Psoas muscle (tissue), 8 donors: ENCODE results near the gene CRACDL. TPM values are rescaled to one million over a fixed set of nuclear protein-coding genes. Genes with fewer than 3 reads are reported as not detected.

Experiments used
- ATAC-seq, 4 donors: fragments of 200-7000 bp; cut with Tn5 transposase; one replicate each; pipeline ENCODE4 v1.9.1; 2020; ENCODE audit warnings: moderate library complexity in 3 of 4, mild to moderate bottlenecking in 2 of 4
- DNase-seq, 2 donors: peaks; one replicate each; pipeline ENCODE4 v3.0.0-alpha.2; 2020
- H3K27ac ChIP-seq: fragments of 200-600 bp; one replicate; pipeline ENCODE4 v1.8.0; 2022
- H3K27me3 ChIP-seq, 3 donors: fragments of 200-600 bp in 1 of 3; one replicate each; pipeline versions ENCODE4 v1.6.1 to v1.8.0; 2013 to 2022; ENCODE audit warnings: low read length in 2 of 3, mild to moderate bottlenecking in 2 of 3, moderate library complexity in 1 of 3; ENCODE audit not compliant: insufficient read depth in 3 of 3
- H3K36me3 ChIP-seq, 2 donors: fragments of 200-600 bp in 1 of 2; one replicate each; pipeline versions ENCODE4 v1.6.1 to v1.8.0; 2013 to 2022; ENCODE audit warnings: low read depth in 1 of 2, mild to moderate bottlenecking in 1 of 2, moderate library complexity in 1 of 2; ENCODE audit not compliant: insufficient read depth in 1 of 2
- H3K4me1 ChIP-seq: fragments of 200-600 bp; one replicate; pipeline ENCODE4 v1.8.0; 2022
- H3K4me3 ChIP-seq: fragments of 200-600 bp; one replicate; pipeline ENCODE4 v1.8.0; 2022; ENCODE audit warnings: mild to moderate bottlenecking
- H3K9me3 ChIP-seq: fragments of 200-600 bp; one replicate; pipeline ENCODE4 v1.8.0; 2022
- WGBS, 3 donors: extraction: QIAGEN DNeasy Blood & Tissue Kit; methylation state at CpG; one replicate each; pipeline versions ENCODE4 v1.1.6 to v1.1.7; 2013; 5-methylcytosine and 5-hydroxymethylcytosine counted together
- intact Hi-C, 2 donors: fragments of 100-400 bp; cut with DNase I; formaldehyde crosslinking; loops; one replicate each; pipeline versions ENCODE4 v1.11.0 to v1.14.2; 2022
- polyA plus RNA-seq, 3 donors: library from polyadenylated mRNA; stranded (reverse); fragments of 200-250 nt; gene quantifications; one replicate each; pipeline ENCODE4 v1.2.3, GENCODE V29; 2013
- total RNA-seq, 4 donors: library from RNA; stranded (reverse); fragmentation: NEBNext Ultra II Directional in 2 of 4; extraction: Animal tissue kit (Norgen Biotek cat#: 25700) in 2 of 4; gene quantifications; one replicate each; pipeline versions ENCODE4 v1.2.1 to v1.2.4, GENCODE V29; 2021 to 2023
- TF ChIP-seq, protein P1 (sequence below): fragments of 200-600 bp; IDR thresholded peaks from one replicate; pipeline ENCODE4 v1.8.0; 2022; ENCODE audit warnings: antibody characterized with exemption
- donor health status: healthy with polysubstance abuse.
- donor health status: DM: no; HTN: no; CAD: no; lungs with moderate emphysema.
- donor health status: Bipolar disorder and iron deficiency.
- donor health status: healthy.
- donor health status: DM: yes; HTN: yes; CAD: no.
- donor health status: DM: no; HTN: no; CAD: no.
- donor health status: DM: no; HTN: no; CAD: no.
- donor health status: DM: yes; HTN: yes; CAD: no.

Gene CRACDL
- total and polyA plus RNA-seq, 7 donors = 0.97 to 3.1 (median 2.3) TPM

GRCh38 chr2:98768384-98769113 is 167.5 kb downstream of the CRACDL start:
- WGBS, 3 donors = 46 to 49% (median 47%) methylated on average over 7 of the region's 7 CpGs
- TF ChIP-seq, protein P1, sequence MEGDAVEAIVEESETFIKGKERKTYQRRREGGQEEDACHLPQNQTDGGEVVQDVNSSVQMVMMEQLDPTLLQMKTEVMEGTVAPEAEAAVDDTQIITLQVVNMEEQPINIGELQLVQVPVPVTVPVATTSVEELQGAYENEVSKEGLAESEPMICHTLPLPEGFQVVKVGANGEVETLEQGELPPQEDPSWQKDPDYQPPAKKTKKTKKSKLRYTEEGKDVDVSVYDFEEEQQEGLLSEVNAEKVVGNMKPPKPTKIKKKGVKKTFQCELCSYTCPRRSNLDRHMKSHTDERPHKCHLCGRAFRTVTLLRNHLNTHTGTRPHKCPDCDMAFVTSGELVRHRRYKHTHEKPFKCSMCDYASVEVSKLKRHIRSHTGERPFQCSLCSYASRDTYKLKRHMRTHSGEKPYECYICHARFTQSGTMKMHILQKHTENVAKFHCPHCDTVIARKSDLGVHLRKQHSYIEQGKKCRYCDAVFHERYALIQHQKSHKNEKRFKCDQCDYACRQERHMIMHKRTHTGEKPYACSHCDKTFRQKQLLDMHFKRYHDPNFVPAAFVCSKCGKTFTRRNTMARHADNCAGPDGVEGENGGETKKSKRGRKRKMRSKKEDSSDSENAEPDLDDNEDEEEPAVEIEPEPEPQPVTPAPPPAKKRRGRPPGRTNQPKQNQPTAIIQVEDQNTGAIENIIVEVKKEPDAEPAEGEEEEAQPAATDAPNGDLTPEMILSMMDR = no peak
- Histone ChIP-seq H3K36me3 (no peaks in the 10 kb centered on the region), H3K4me1 (no peaks in the 10 kb centered on the region), H3K9me3 (no peaks in the 10 kb centered on the region), H3K4me3 (no peak overlapping the region), H3K27ac (no peak overlapping the region), H3K27me3 (peaks cover 0 to 6% (median 0%) of the 10 kb centered on the region in 3 donors)
- DNase-seq = no peak
- intact Hi-C loops = no loop called here
- no peak for ATAC-seq

GRCh38 chr2:98764499-98764898 is 171.5 kb downstream of the CRACDL start:
- Histone ChIP-seq H3K27ac (no peak overlapping the region), H3K4me3 (no peak overlapping the region)

GRCh38 chr2:98763209-98763951 is 172.6 kb downstream of the CRACDL start:
- H3K27ac ChIP-seq = no peak overlapping the region
- H3K36me3 ChIP-seq = no peaks in the 10 kb centered on the region
- ATAC-seq = no peak
- no peaks in the 10 kb centered on the region for H3K9me3 ChIP-seq
- intact Hi-C loops = no loop called here
- TF ChIP-seq, protein P1 = no peak
- no peak overlapping the region for H3K4me3 ChIP-seq
- no peak for DNase-seq
- peaks cover 0 to 6% (median 0%) of the 10 kb centered on the region in 3 donors for H3K27me3 ChIP-seq
- no peaks in the 10 kb centered on the region for H3K4me1 ChIP-seq
- WGBS, 3 donors = 74 to 81% (median 74%) methylated on average over 6 of the region's 6 CpGs

More at GRCh38 chr2:98764499-98764898, 171.5 kb downstream of the CRACDL start:
- H3K4me1 ChIP-seq = no peaks in the 10 kb centered on the region
- ATAC-seq (no peak), DNase-seq (no peak)
- no peaks in the 10 kb centered on the region for H3K9me3 ChIP-seq
- H3K36me3 ChIP-seq = no peaks in the 10 kb centered on the region
- TF ChIP-seq, protein P1 = no peak
- intact Hi-C loops = no loop called here
- H3K27me3 ChIP-seq = peaks cover 0 to 6% (median 0%) of the 10 kb centered on the region in 3 donors
- 56 to 66% (median 57%) methylated on average over 4 of the region's 4 CpGs for WGBS, 3 donors

DNA sequence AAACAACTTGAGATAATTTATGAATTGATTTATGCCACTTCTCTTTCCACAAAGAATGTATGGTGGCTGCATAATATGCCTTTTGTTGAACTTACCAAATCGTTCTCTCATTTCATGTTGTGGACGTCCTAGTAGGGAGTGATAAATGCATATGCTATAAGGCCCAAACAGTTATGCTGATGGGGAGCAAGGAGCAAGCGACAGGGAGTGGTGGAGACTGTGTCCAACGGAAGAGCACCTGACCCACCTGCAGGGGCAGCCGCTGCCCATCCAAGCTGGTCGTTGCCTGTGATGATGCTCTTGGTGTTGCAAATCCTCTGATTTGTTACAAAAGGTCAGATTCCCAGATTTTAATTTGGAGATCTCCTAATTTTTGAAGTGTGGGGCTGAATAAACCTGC is 174.1 kb downstream of the CRACDL start:
- intact Hi-C loops = no loop called here
- H3K4me1 ChIP-seq = no peaks in the 10 kb centered on the region
- WGBS, 3 donors = 81 to 85% (median 81%) methylated on average over 6 of the region's 6 CpGs
- H3K9me3 ChIP-seq = no peaks in the 10 kb centered on the region
- ATAC-seq = no peak
- no peak overlapping the region for H3K4me3 ChIP-seq
- DNase-seq = no peak
- TF ChIP-seq, protein P1 = no peak
- H3K27me3 ChIP-seq = peaks cover 0 to 6% (median 0%) of the 10 kb centered on the region in 3 donors
- no peaks in the 10 kb centered on the region for H3K36me3 ChIP-seq
- H3K27ac ChIP-seq = no peak overlapping the region
